GM12892 (cell line): Measurements from ENCODE around the gene ASTN2.

ENCODE experiments used
- POLR2A ChIP-seq: IDR thresholded peaks from 2 replicates; pipeline ENCODE4 v1.6.1; 2011; ENCODE audit warnings: low read depth, low read length, control low read depth
- POLR2AphosphoS5 ChIP-seq: IDR thresholded peaks from 2 replicates; pipeline ENCODE4 v1.6.1; 2011; ENCODE audit warnings: low read depth, low read length, control low read depth

DNA sequence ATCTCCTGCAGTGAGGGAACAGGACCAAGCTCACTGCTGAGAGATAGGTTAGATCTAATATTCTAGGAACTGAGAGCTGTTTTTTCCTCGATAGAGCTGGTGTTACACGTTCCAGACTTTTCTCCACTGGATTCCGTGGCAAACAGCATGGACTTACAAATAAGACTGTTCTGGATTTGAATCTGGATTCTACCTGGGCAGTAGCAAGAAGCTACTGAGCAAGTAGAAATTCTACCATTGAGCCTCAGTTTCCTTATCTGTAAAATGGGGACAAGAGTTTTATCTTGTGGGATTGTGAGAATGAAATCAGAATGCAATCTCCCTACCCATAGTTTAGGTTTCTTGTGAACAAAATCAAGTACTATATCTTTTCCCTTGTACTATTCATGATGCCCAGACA lies 966.4 kb downstream of the ASTN2 start:
- TF ChIP-seq POLR2AphosphoS5 (no peak), POLR2A (no peak)
